Peyer's patch (tissue), 4 donors: ENCODE measurements around the gene WASL.

Experiments
- POLR2A ChIP-seq, 2 donors: fragments of 450-650 bp; IDR thresholded peaks; one replicate each; pipeline ENCODE4 v1.5.1; 2017; ENCODE audit warnings: antibody characterized with exemption in 2 of 2, mild to moderate bottlenecking in 2 of 2, moderate library complexity in 2 of 2
- TF ChIP-seq, protein P1 (sequence below), 6 experiments: fragments of 450-650 bp in 4 of 6; fragments of 200-600 bp in 2 of 6; sonication (generic) in 1 of 6; IDR thresholded peaks; one replicate each; pipeline ENCODE4 v1.5.1; 2017 to 2019; ENCODE audit warnings: antibody characterized with exemption in 6 of 6, mild to moderate bottlenecking in 3 of 6, moderate library complexity in 1 of 6

DNA sequence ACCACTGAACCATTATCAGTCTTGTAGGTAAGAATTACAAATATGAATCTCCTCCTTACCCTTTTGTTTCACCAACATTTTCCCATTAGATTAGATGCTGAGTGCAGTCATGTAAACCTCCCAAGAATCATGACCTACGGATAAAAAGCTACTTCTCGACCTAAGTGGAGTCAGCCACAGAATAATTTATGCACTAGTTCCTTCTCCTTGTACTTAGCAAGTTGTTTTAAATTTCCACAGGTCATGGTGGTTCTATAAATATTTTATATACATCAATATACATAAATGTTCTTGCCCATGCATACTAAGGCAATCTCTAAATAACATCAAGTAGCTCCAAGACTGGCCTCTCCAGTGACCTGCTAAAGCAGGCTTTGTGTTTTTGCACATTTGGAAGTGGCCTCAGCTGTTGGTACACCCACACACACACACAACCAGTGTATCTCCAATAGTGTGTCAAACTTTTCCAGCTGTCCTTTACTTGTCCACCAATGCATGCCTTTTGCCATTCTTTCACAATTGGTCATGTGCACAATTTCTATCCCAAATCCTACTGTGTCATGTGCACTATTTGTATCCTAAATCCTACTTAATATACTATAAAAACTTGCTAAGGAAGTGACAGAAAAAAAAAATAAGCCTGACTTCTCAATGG, 71.6 kb downstream of the WASL start:
- TF ChIP-seq, protein P1, sequence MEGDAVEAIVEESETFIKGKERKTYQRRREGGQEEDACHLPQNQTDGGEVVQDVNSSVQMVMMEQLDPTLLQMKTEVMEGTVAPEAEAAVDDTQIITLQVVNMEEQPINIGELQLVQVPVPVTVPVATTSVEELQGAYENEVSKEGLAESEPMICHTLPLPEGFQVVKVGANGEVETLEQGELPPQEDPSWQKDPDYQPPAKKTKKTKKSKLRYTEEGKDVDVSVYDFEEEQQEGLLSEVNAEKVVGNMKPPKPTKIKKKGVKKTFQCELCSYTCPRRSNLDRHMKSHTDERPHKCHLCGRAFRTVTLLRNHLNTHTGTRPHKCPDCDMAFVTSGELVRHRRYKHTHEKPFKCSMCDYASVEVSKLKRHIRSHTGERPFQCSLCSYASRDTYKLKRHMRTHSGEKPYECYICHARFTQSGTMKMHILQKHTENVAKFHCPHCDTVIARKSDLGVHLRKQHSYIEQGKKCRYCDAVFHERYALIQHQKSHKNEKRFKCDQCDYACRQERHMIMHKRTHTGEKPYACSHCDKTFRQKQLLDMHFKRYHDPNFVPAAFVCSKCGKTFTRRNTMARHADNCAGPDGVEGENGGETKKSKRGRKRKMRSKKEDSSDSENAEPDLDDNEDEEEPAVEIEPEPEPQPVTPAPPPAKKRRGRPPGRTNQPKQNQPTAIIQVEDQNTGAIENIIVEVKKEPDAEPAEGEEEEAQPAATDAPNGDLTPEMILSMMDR (IDR thresholded peaks at IDR 0.05): no peak
- TF ChIP-seq POLR2A (IDR thresholded peaks at IDR 0.05): no peak
